DND-41 (cell line): ENCODE results near the gene CTSV.
"Not testable (repeated sequence)": the region's sequence is repeated elsewhere in the genome, so short reads cannot be mapped to it uniquely, and the experiment has no call there.

Experiments used
- CTCF ChIP-seq: IDR thresholded peaks from 2 replicates; pipeline ENCODE4 v1.5.1; 2012; ENCODE audit warnings: borderline replicate concordance, low read length, moderate library complexity, mild to moderate bottlenecking; ENCODE audit not compliant: poor library complexity, severe bottlenecking; ENCODE audit errors: extremely low read depth
- EZH2 ChIP-seq: IDR thresholded peaks from 3 replicates; pipeline ENCODE4 v1.6.1; 2012; ENCODE audit warnings: borderline replicate concordance, low read depth, mild to moderate bottlenecking, moderate library complexity, low read length, inconsistent platforms; ENCODE audit not compliant: severe bottlenecking

GRCh38 chr9:97084562-97084991 is 45.6 kb upstream of the CTSV start:
- not testable (repeated sequence) for TF ChIP-seq EZH2, CTCF
